Measurements from ENCODE around the gene IL1RAPL2.
A peak's percentile ranks its signal among the peaks of the same experiment; 100 is the strongest.
"Not testable (repeated sequence)": the region's sequence is repeated elsewhere in the genome, so short reads cannot be mapped to it uniquely, and the experiment has no call there.

The IL1RAPL2 gene

GRCh38 chrX:105168577-105168976 is 602.6 kb downstream of the IL1RAPL2 start:
- no peak for DNase-seq (ENCODE audit: low spot score)

- DNase-seq (ENCODE audit: low spot score) = no peak
Observed at GRCh38 chrX:105173071-105173470, 607.1 kb downstream of the IL1RAPL2 start.

GRCh38 chrX:105179644-105180043 is 613.6 kb downstream of the IL1RAPL2 start:
- DNase-seq (ENCODE audit: low spot score) = no peak

- no peak for DNase-seq (ENCODE audit: low spot score)
Observed at GRCh38 chrX:105189093-105189492, 623.1 kb downstream of the IL1RAPL2 start.

GRCh38 chrX:105190252-105190853 is 624.4 kb downstream of the IL1RAPL2 start:
- peak; percentile 5 for DNase-seq (ENCODE audit: low spot score)

- no peak for DNase-seq (ENCODE audit: low spot score)
Observed at GRCh38 chrX:105191878-105192277, 625.9 kb downstream of the IL1RAPL2 start.

- no peak for DNase-seq (ENCODE audit: low spot score)
Observed at GRCh38 chrX:105209406-105209805, 643.4 kb downstream of the IL1RAPL2 start.

- DNase-seq (ENCODE audit: low spot score) = no peak
Observed at GRCh38 chrX:105210258-105210657, 644.3 kb downstream of the IL1RAPL2 start.

- DNase-seq (ENCODE audit: low spot score) = no peak
Observed at GRCh38 chrX:105211066-105211575, 645.1 kb downstream of the IL1RAPL2 start.

- DNase-seq (ENCODE audit: low spot score) = no peak
Observed at GRCh38 chrX:105219454-105220401, 653.7 kb downstream of the IL1RAPL2 start.

- no peak for DNase-seq (ENCODE audit: low spot score)
Observed at GRCh38 chrX:105220636-105221035, 654.6 kb downstream of the IL1RAPL2 start, which contains the start of gene TEX13A. TSS of gene TEX13A (minus strand) at chrX:105220694. CDS start at chrX:105220397, 297 bp downstream.

GRCh38 chrX:105221374-105221773 is 655.4 kb downstream of the IL1RAPL2 start:
- no peak for DNase-seq (ENCODE audit: low spot score)

- no peak for DNase-seq (ENCODE audit: low spot score)
Observed at GRCh38 chrX:105226499-105226898, 660.5 kb downstream of the IL1RAPL2 start.

- no peak for DNase-seq (ENCODE audit: low spot score)
Observed at GRCh38 chrX:105228602-105229001, 662.6 kb downstream of the IL1RAPL2 start.

GRCh38 chrX:105229146-105229545 is 663.1 kb downstream of the IL1RAPL2 start:
- DNase-seq (ENCODE audit: low spot score) = no peak

GRCh38 chrX:105237407-105237806 is 671.4 kb downstream of the IL1RAPL2 start:
- DNase-seq (ENCODE audit: low spot score) = not testable (repeated sequence)

GRCh38 chrX:105241056-105241455 is 675.1 kb downstream of the IL1RAPL2 start:
- DNase-seq (ENCODE audit: low spot score) = no peak

GRCh38 chrX:105260291-105261043 is 694.5 kb downstream of the IL1RAPL2 start:
- no peak for DNase-seq (ENCODE audit: low spot score)

GRCh38 chrX:105263171-105263570 is 697.2 kb downstream of the IL1RAPL2 start:
- DNase-seq (ENCODE audit: low spot score) = no peak

- DNase-seq (ENCODE audit: low spot score) = no peak
Observed at GRCh38 chrX:105263801-105264200, 697.8 kb downstream of the IL1RAPL2 start.

GRCh38 chrX:105265093-105265492 is 699.1 kb downstream of the IL1RAPL2 start:
- DNase-seq (ENCODE audit: low spot score) = no peak

GRCh38 chrX:105266456-105266855 is 700.5 kb downstream of the IL1RAPL2 start:
- DNase-seq (ENCODE audit: low spot score) = no peak

Measured in globus pallidus (tissue), 1 donor.